Karpas-422 (cell line): ENCODE results near the gene MYOM1. TPM values are rescaled to one million over a fixed set of nuclear protein-coding genes. Genes with fewer than 3 reads are reported as not detected.

Experiments
- DNase-seq: peaks from one replicate; pipeline ENCODE4 v3.0.0-alpha.2; 2015
- H2AFZ ChIP-seq: fragments of 200-600 bp; sonication (generic); 2 replicates; pipeline ENCODE4 v1.6.1; 2014; ENCODE audit warnings: antibody characterized with exemption, low read length, mixed read lengths
- H3K27ac ChIP-seq: fragments of 200-600 bp; sonication (generic); 2 replicates; pipeline ENCODE4 v1.5.1; 2014; ENCODE audit warnings: mild to moderate bottlenecking, low read length, moderate library complexity
- H3K27me3 ChIP-seq: fragments of 200-600 bp; sonication (generic); 2 replicates; pipeline ENCODE4 v1.6.1; 2014; ENCODE audit warnings: low read length, mixed read lengths
- H3K36me3 ChIP-seq: fragments of 200-600 bp; sonication (generic); 2 replicates; pipeline ENCODE4 v1.6.1; 2014; ENCODE audit warnings: low read length, mixed read lengths; ENCODE audit not compliant: insufficient read depth
- H3K4me1 ChIP-seq: fragments of 200-600 bp; sonication (generic); 2 replicates; pipeline ENCODE4 v1.6.1; 2014; ENCODE audit warnings: mild to moderate bottlenecking, low read length, mixed read lengths
- H3K4me2 ChIP-seq: fragments of 200-600 bp; sonication (generic); 2 replicates; pipeline ENCODE4 v1.6.1; 2014; ENCODE audit warnings: low read length, low read depth, mild to moderate bottlenecking; ENCODE audit not compliant: poor library complexity, severe bottlenecking
- H3K4me3 ChIP-seq: fragments of 200-600 bp; sonication (generic); 2 replicates; pipeline ENCODE4 v1.5.1; 2014; ENCODE audit warnings: mild to moderate bottlenecking, antibody characterized with exemption, low read length, mixed read lengths
- H3K79me2 ChIP-seq: fragments of 200-600 bp; sonication (generic); 2 replicates; pipeline ENCODE4 v1.6.1; 2014; ENCODE audit warnings: mild to moderate bottlenecking, low read length, mixed read lengths
- H3K9ac ChIP-seq: fragments of 200-600 bp; sonication (generic); 2 replicates; pipeline ENCODE4 v1.6.0; 2014; ENCODE audit warnings: low read length
- H3K9me2 ChIP-seq: fragments of 200-600 bp; sonication (generic), shearing (Covaris generic); replicated peaks from 2 replicates; pipeline ENCODE4 v1.6.0; 2014; ENCODE audit warnings: mild to moderate bottlenecking, low read length, moderate library complexity; ENCODE audit not compliant: insufficient read depth
- H3K9me3 ChIP-seq: fragments of 300-700, 200-600 bp; sonication (generic); 2 replicates; pipeline ENCODE4 v1.6.1; 2014; ENCODE audit warnings: low read length, mixed read lengths
- H4K20me1 ChIP-seq: fragments of 200-600 bp; sonication (generic); 2 replicates; pipeline ENCODE4 v1.6.1; 2014; ENCODE audit warnings: mild to moderate bottlenecking, antibody characterized with exemption, low read length, low read depth; ENCODE audit not compliant: insufficient read depth
- total RNA-seq: library from RNA; depleted of rRNA; stranded (reverse); fragments of >200 nt; shearing (Covaris generic); gene quantifications from 2 replicates; pipeline ENCODE4 v1.2.3, GENCODE V29; 2014; ENCODE audit warnings: low replicate concordance

Gene MYOM1
- total RNA-seq, 1 experiment from 2014 or later, result not detected

- Histone ChIP-seq H3K4me1 (peaks cover 25% of the 10 kb centered on the region), H3K9ac (no peak overlapping the region), H3K27me3 (no peaks in the 10 kb centered on the region), H4K20me1 (no peaks in the 10 kb centered on the region), H3K4me2 (no peak overlapping the region), H3K79me2 (no peaks in the 10 kb centered on the region), H3K27ac (no peak overlapping the region), H3K36me3 (no peaks in the 10 kb centered on the region), H3K9me3 (no peaks in the 10 kb centered on the region), H3K4me3 (no peak overlapping the region), H3K9me2 (no peaks in the 10 kb centered on the region), H2AFZ (0 out of 2 replicates have a peak overlapping the region, but pooled peaks have one; percentile 1)
- DNase-seq, result no peak
Observed at GRCh38 chr18:3164381-3164780, 55.4 kb downstream of the MYOM1 start.

DNA sequence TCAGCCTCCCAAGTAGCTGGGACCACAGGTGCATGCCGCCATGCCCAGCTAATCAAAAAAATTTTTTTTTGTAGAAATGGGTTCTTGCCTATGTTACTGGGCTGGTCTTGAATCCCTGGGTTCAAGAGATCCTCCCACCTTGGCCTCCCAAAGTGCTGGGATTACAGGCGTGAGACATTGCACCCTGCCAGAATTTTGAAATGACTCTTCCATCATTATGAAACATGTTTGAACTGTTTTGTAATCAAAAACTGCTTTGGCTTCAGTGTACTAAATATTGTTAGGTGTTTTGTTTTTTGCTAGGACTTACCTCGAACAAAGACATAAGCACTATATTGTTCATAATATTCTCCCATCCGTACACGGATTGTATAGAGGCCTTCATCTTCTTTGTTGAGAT lies 55.8 kb downstream of the MYOM1 start:
- no peak overlapping the region for H3K9ac ChIP-seq
- no peaks in the 10 kb centered on the region for H3K27me3 ChIP-seq
- no peaks in the 10 kb centered on the region for H3K79me2 ChIP-seq
- H3K9me2 ChIP-seq, result no peaks in the 10 kb centered on the region
- H3K36me3 ChIP-seq, result no peaks in the 10 kb centered on the region
- H2AFZ ChIP-seq, result 0 out of 2 replicates have a peak overlapping the region, but pooled peaks have one; percentile 1
- H3K27ac ChIP-seq, result no peak overlapping the region
- DNase-seq, result no peak
- no peaks in the 10 kb centered on the region for H3K9me3 ChIP-seq
- peaks cover 20% of the 10 kb centered on the region for H3K4me1 ChIP-seq
- no peaks in the 10 kb centered on the region for H4K20me1 ChIP-seq
- no peak overlapping the region for H3K4me2 ChIP-seq
- H3K4me3 ChIP-seq, result no peak overlapping the region

DNA sequence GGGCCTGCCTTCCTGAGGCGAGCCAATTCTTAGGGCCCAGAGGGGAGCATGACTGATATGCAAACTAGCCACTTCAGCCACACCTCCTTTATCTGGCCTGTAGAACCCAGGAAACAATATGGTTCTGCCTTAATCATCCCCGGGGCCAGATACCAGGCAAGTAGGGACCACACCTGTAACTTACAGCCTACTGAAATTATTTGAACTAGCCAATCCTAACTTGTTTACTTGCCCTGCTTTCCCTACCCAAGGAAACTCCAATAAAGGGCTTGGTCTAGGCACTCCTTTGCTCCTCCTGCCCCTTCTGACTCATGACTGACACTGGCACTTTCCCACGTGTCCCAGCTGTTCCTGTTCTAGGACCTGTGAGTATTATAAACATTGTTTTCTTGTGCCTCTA lies 57.6 kb downstream of the MYOM1 start:
- Histone ChIP-seq H4K20me1 (no peaks in the 10 kb centered on the region), H3K4me3 (no peak overlapping the region), H3K9ac (no peak overlapping the region), H3K9me3 (no peaks in the 10 kb centered on the region), H3K27ac (0 out of 2 replicates have a peak overlapping the region, but pooled peaks have one; percentile 9), H3K36me3 (no peaks in the 10 kb centered on the region), H3K9me2 (no peaks in the 10 kb centered on the region), H3K27me3 (no peaks in the 10 kb centered on the region), H3K4me1 (peaks cover 24% of the 10 kb centered on the region), H3K4me2 (no peak overlapping the region), H2AFZ (0 out of 2 replicates have a peak overlapping the region, but pooled peaks have one; percentile 58), H3K79me2 (no peaks in the 10 kb centered on the region)
- DNase-seq, result peak; percentile 61

DNA sequence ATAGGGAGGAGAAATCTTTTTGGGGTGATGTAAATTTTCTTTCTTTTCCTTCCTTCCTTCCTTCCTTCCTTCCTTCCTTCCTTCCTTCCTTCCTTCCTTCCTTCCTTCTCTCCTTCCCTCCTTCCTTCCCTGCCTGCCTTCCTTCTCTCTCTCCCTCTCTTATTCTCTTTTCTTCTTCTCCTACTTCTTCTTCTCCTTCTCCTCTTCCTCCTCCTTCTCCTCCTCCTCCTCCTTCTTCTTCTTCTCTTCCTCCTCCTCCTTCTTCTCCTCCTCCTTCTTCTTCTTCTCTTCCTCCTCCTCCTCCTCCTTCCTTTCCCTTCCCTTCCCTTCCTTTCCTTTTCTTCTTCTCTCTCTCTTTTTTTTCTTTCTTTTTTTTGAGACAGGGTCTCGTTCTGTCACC lies 59.9 kb downstream of the MYOM1 start:
- no peak for DNase-seq
- Histone ChIP-seq H3K27me3 (no peaks in the 10 kb centered on the region), H3K4me2 (no peak overlapping the region), H4K20me1 (no peaks in the 10 kb centered on the region), H3K79me2 (no peaks in the 10 kb centered on the region), H3K4me3 (no peak overlapping the region), H3K36me3 (no peaks in the 10 kb centered on the region), H2AFZ (no peak overlapping the region), H3K4me1 (peaks cover 47% of the 10 kb centered on the region), H3K9me2 (no peaks in the 10 kb centered on the region), H3K27ac (no peak overlapping the region), H3K9ac (no peak overlapping the region), H3K9me3 (no peaks in the 10 kb centered on the region)

DNA sequence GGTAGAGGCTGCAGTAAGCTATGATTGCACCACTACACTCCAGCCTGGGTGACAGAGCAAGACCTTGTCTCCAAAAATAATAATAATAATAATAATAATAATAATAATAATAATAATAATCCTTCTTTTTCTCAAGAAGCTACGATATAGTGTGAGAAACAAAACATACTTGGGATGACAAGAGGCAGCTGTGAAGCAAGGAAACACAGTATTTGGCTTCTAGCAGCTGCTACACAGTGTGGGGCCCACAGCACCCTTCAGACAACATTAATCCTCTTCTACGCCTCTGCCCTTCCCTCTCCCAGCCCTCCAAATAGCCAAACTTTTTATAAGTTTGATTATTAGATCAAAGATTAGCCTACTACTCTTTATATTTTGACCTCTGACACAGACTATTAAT lies 62.2 kb downstream of the MYOM1 start:
- H3K4me1 ChIP-seq, result peaks cover 65% of the 10 kb centered on the region
- DNase-seq, result no peak
- H3K4me3 ChIP-seq, result no peak overlapping the region
- no peaks in the 10 kb centered on the region for H3K9me3 ChIP-seq
- no peaks in the 10 kb centered on the region for H3K27me3 ChIP-seq
- H3K4me2 ChIP-seq, result no peak overlapping the region
- H3K9me2 ChIP-seq, result no peaks in the 10 kb centered on the region
- H3K9ac ChIP-seq, result no peak overlapping the region
- H3K79me2 ChIP-seq, result no peaks in the 10 kb centered on the region
- H4K20me1 ChIP-seq, result no peaks in the 10 kb centered on the region
- H3K36me3 ChIP-seq, result no peaks in the 10 kb centered on the region
- no peak overlapping the region for H2AFZ ChIP-seq
- H3K27ac ChIP-seq, result peak overlapping the region; percentile 95

- H3K9me3 ChIP-seq, result no peaks in the 10 kb centered on the region
- H3K27me3 ChIP-seq, result no peaks in the 10 kb centered on the region
- DNase-seq, result no peak
- H4K20me1 ChIP-seq, result no peaks in the 10 kb centered on the region
- peak overlapping the region; percentile 41; the same call in 1 of the 2 replicates for H3K4me3 ChIP-seq
- peak overlapping the region; percentile 82 for H3K4me2 ChIP-seq
- no peaks in the 10 kb centered on the region for H3K36me3 ChIP-seq
- H2AFZ ChIP-seq, result no peak overlapping the region
- H3K9ac ChIP-seq, result peak overlapping the region; percentile 37
- no peaks in the 10 kb centered on the region for H3K79me2 ChIP-seq
- H3K27ac ChIP-seq, result peak overlapping the region; percentile 95
- H3K4me1 ChIP-seq, result peaks cover 63% of the 10 kb centered on the region
- H3K9me2 ChIP-seq, result no peaks in the 10 kb centered on the region
Observed at GRCh38 chr18:3157086-3157485, 62.7 kb downstream of the MYOM1 start.

GRCh38 chr18:3156325-3156640 lies 63.5 kb downstream of the MYOM1 start:
- Histone ChIP-seq H3K79me2 (no peaks in the 10 kb centered on the region), H3K9me3 (no peaks in the 10 kb centered on the region), H3K27ac (peak overlapping the region; percentile 95), H3K27me3 (no peaks in the 10 kb centered on the region), H3K36me3 (no peaks in the 10 kb centered on the region), H3K9ac (peak overlapping the region; percentile 60), H3K4me2 (peak overlapping the region; percentile 82), H2AFZ (peak overlapping the region; percentile 91), H4K20me1 (no peaks in the 10 kb centered on the region), H3K4me1 (peaks cover 55% of the 10 kb centered on the region), H3K4me3 (peak overlapping the region; percentile 54), H3K9me2 (no peaks in the 10 kb centered on the region)
- DNase-seq, result peak; percentile 90

DNA sequence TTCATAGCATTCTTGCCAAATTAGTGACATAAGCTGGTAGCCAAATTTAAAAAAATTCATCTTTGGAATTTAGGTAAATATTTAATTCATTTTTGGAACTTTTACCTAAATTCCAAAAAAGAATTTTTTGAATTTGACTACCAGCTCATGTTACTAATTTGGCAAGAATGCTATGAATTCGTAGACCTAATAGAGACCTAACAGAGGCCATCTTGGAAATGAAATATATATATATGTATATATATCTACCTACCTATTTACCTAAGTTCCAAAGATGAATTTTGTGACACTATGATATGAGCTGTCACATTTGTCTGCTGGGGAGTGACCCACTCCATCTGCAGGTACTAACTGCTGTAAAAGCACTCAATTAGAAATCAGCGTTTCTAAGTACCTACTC lies 65.6 kb downstream of the MYOM1 start:
- Histone ChIP-seq H3K4me1 (peaks cover 50% of the 10 kb centered on the region), H3K4me3 (no peak overlapping the region), H3K79me2 (no peaks in the 10 kb centered on the region), H2AFZ (0 out of 2 replicates have a peak overlapping the region, but pooled peaks have one; percentile 52), H3K27me3 (no peaks in the 10 kb centered on the region), H3K27ac (no peak overlapping the region), H3K4me2 (no peak overlapping the region), H3K36me3 (no peaks in the 10 kb centered on the region), H4K20me1 (no peaks in the 10 kb centered on the region), H3K9me3 (no peaks in the 10 kb centered on the region), H3K9ac (no peak overlapping the region), H3K9me2 (no peaks in the 10 kb centered on the region)
- no peak for DNase-seq
